WTC11 (cell line): ENCODE results near the gene RIPOR3.

Source experiments
- CREB1 ChIP-seq: sonication (generic); formaldehyde crosslinking; IDR thresholded peaks from 2 replicates; pipeline ENCODE4 v1.8.0; 2023; ENCODE audit warnings: mild to moderate bottlenecking, missing genetic modification reagents
- CREM ChIP-seq: sonication (generic); formaldehyde crosslinking; IDR thresholded peaks from 2 replicates; pipeline ENCODE4 v1.8.1; 2022; ENCODE audit warnings: mild to moderate bottlenecking, missing genetic modification reagents, moderate library complexity
- CTCF ChIP-seq: fragments of 200-600 bp; IDR thresholded peaks from 2 replicates; pipeline ENCODE4 v1.8.0; 2022; ENCODE audit warnings: antibody characterized with exemption
- JUN ChIP-seq: sonication (generic); formaldehyde crosslinking; IDR thresholded peaks from 2 replicates; pipeline ENCODE4 v1.8.0; 2023; ENCODE audit warnings: mild to moderate bottlenecking, missing genetic modification reagents
- USF2 ChIP-seq: sonication (generic); formaldehyde crosslinking; IDR thresholded peaks from 2 replicates; pipeline ENCODE4 v1.8.1; 2023; ENCODE audit warnings: mild to moderate bottlenecking, missing genetic modification reagents, moderate library complexity
- ZBTB43 ChIP-seq: sonication (generic); formaldehyde crosslinking; IDR thresholded peaks from 2 replicates; pipeline ENCODE4 v1.8.1; 2023; ENCODE audit warnings: mild to moderate bottlenecking, missing genetic modification reagents
- ZMAT4 ChIP-seq: fragments of 250-450 bp; sonication (Bioruptor Pico); IDR thresholded peaks from 2 replicates; pipeline ENCODE4 v1.9.0; 2021; ENCODE audit warnings: mild to moderate bottlenecking
- ZNF532 ChIP-seq: fragments of 250-450 bp; sonication (Bioruptor Pico); IDR thresholded peaks from 2 replicates; pipeline ENCODE4 v1.9.0; 2021; ENCODE audit warnings: mild to moderate bottlenecking, borderline replicate concordance
- TF ChIP-seq, protein P1 (sequence below): sonication (generic); formaldehyde crosslinking; IDR thresholded peaks from 2 replicates; pipeline ENCODE4 v1.8.1; 2023; ENCODE audit warnings: mild to moderate bottlenecking, moderate library complexity, missing genetic modification reagents
- TF ChIP-seq, protein P2 (sequence below): sonication (generic); formaldehyde crosslinking; conservative IDR thresholded peaks from 2 replicates; pipeline ENCODE4 v1.8.1; 2022; ENCODE audit warnings: mild to moderate bottlenecking, missing genetic modification reagents
- TF ChIP-seq, protein P3 (sequence below): sonication (generic); formaldehyde crosslinking; IDR thresholded peaks from 2 replicates; pipeline ENCODE4 v1.8.0; 2022; ENCODE audit warnings: mild to moderate bottlenecking, missing genetic modification reagents
- TF ChIP-seq, protein P4 (sequence below): sonication (generic); formaldehyde crosslinking; IDR thresholded peaks from 2 replicates; pipeline ENCODE4 v1.8.0; 2022; ENCODE audit warnings: mild to moderate bottlenecking, missing genetic modification reagents

GRCh38 chr20:50720026-50720425 is 28.7 kb upstream of the RIPOR3 start:
- no peak for TF ChIP-seq CTCF
- no peak for TF ChIP-seq ZNF532 (CRISPR knock-in tag)
- TF ChIP-seq CREM (CRISPR knock-in tag): no peak
- TF ChIP-seq USF2: no peak
- TF ChIP-seq ZMAT4 (CRISPR knock-in tag): no peak
- TF ChIP-seq, protein P1, sequence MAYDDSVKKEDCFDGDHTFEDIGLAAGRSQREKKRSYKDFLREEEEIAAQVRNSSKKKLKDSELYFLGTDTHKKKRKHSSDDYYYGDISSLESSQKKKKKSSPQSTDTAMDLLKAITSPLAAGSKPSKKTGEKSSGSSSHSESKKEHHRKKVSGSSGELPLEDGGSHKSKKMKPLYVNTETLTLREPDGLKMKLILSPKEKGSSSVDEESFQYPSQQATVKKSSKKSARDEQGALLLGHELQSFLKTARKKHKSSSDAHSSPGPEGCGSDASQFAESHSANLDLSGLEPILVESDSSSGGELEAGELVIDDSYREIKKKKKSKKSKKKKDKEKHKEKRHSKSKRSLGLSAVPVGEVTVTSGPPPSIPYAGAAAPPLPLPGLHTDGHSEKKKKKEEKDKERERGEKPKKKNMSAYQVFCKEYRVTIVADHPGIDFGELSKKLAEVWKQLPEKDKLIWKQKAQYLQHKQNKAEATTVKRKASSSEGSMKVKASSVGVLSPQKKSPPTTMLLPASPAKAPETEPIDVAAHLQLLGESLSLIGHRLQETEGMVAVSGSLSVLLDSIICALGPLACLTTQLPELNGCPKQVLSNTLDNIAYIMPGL (CRISPR knock-in tag): no peak
- TF ChIP-seq ZBTB43 (CRISPR knock-in tag): no peak
- TF ChIP-seq, protein P2, sequence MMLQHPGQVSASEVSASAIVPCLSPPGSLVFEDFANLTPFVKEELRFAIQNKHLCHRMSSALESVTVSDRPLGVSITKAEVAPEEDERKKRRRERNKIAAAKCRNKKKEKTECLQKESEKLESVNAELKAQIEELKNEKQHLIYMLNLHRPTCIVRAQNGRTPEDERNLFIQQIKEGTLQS (CRISPR knock-in tag): no peak
- TF ChIP-seq, protein P3, sequence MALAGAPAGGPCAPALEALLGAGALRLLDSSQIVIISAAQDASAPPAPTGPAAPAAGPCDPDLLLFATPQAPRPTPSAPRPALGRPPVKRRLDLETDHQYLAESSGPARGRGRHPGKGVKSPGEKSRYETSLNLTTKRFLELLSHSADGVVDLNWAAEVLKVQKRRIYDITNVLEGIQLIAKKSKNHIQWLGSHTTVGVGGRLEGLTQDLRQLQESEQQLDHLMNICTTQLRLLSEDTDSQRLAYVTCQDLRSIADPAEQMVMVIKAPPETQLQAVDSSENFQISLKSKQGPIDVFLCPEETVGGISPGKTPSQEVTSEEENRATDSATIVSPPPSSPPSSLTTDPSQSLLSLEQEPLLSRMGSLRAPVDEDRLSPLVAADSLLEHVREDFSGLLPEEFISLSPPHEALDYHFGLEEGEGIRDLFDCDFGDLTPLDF (CRISPR knock-in tag): no peak
- TF ChIP-seq, protein P4, sequence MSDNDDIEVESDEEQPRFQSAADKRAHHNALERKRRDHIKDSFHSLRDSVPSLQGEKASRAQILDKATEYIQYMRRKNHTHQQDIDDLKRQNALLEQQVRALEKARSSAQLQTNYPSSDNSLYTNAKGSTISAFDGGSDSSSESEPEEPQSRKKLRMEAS (CRISPR knock-in tag): no peak
- no peak for TF ChIP-seq CREB1
- no peak for TF ChIP-seq JUN (CRISPR knock-in tag)
